C4-2B (cell line): Measurements from ENCODE around the gene CNOT1.
"Not testable (repeated sequence)": the region's sequence is repeated elsewhere in the genome, so short reads cannot be mapped to it uniquely, and the experiment has no call there.

Experiments
- H3K27ac ChIP-seq: fragments of 450-650 bp; 2 replicates; pipeline ENCODE4 v1.5.1; 2017
- CTCF ChIP-seq: fragments of 450-650 bp; conservative IDR thresholded peaks from 2 replicates; pipeline ENCODE4 v1.5.1; 2017; ENCODE audit warnings: mild to moderate bottlenecking
- ZFX ChIP-seq: fragments of 450-650 bp; IDR thresholded peaks from 2 replicates; pipeline ENCODE4 v1.6.1; 2017

The CNOT1 gene

GRCh38 chr16:58578642-58579041, 51.0 kb downstream of the CNOT1 start:
- TF ChIP-seq CTCF (no peak), ZFX (no peak)
- no peak overlapping the region for H3K27ac ChIP-seq

GRCh38 chr16:58577141-58577540, 52.5 kb downstream of the CNOT1 start:
- TF ChIP-seq CTCF (no peak), ZFX (no peak)
- H3K27ac ChIP-seq = no peak overlapping the region

- no peak overlapping the region for H3K27ac ChIP-seq
- TF ChIP-seq CTCF = no peak
- no peak for TF ChIP-seq ZFX
Measured at GRCh38 chr16:58574895-58575294, 54.7 kb downstream of the CNOT1 start.

GRCh38 chr16:58565697-58566096, 63.9 kb downstream of the CNOT1 start:
- H3K27ac ChIP-seq = not testable (repeated sequence)

- TF ChIP-seq ZFX (no peak), CTCF (no peak; the same call in 1 of the 2 replicates)
- H3K27ac ChIP-seq = no peak overlapping the region
Measured at GRCh38 chr16:58563775-58564174, 65.9 kb downstream of the CNOT1 start.

GRCh38 chr16:58563235-58563634, 66.4 kb downstream of the CNOT1 start:
- TF ChIP-seq CTCF (no peak), ZFX (no peak)
- H3K27ac ChIP-seq = no peak overlapping the region

- H3K27ac ChIP-seq = no peak overlapping the region
- no peak for TF ChIP-seq CTCF
- TF ChIP-seq ZFX = no peak
Measured at GRCh38 chr16:58556678-58557077, 72.9 kb downstream of the CNOT1 start.

- no peak overlapping the region for H3K27ac ChIP-seq
- TF ChIP-seq CTCF (no peak), ZFX (no peak)
Measured at GRCh38 chr16:58551496-58551895, 78.1 kb downstream of the CNOT1 start.
